CD4-positive, alpha-beta T cell (primary cell): ENCODE results near the gene ASIC4. TPM values are rescaled to one million over a fixed set of nuclear protein-coding genes. Genes with fewer than 3 reads are reported as not detected.

Experiments used
- ATAC-seq: fragments of 200-7000 bp; cut with Tn5 transposase; one replicate; pipeline ENCODE4 v1.10.0; 2022; ENCODE audit warnings: mild to moderate bottlenecking; ENCODE audit not compliant: poor library complexity
- CTCF ChIA-PET: fragments of 350-600 bp; sonication (Branson Sonifier 250); formaldehyde crosslinking; loops from one replicate; lab custom pipeline; 2021; ENCODE audit warnings: antibody characterized with exemption, inconsistent platforms; lab: Charles Lee
- POLR2A ChIA-PET: fragments of 350-600 bp; sonication (Branson Sonifier 250); formaldehyde crosslinking; loops from one replicate; lab custom pipeline; 2021; ENCODE audit warnings: antibody characterized with exemption, inconsistent platforms; lab: Charles Lee
- DNase-seq, 14 experiments: peaks; one replicate each; pipeline ENCODE4 v3.0.0-alpha.2; 2013 to 2020; ENCODE audit warnings: mixed read lengths in 2 of 14
- H3K27ac ChIP-seq, 2 donors: one replicate each; pipeline versions ENCODE4 v1.5.1 to v1.7.0; 2013; ENCODE audit warnings: low read length in 2 of 2, low read depth in 1 of 2, mild to moderate bottlenecking in 1 of 2
- H3K27me3 ChIP-seq, 2 experiments: 1 replicate in 1 of 2; 2 replicates in 1 of 2; pipeline versions ENCODE4 v1.6.1 to v1.7.0; 2013; ENCODE audit warnings: low read length in 2 of 2, control low read depth in 1 of 2, mild to moderate bottlenecking in 1 of 2, moderate library complexity in 1 of 2; ENCODE audit not compliant: insufficient read depth in 2 of 2, control insufficient read depth in 1 of 2
- H3K36me3 ChIP-seq: one replicate; pipeline ENCODE4 v1.6.1; 2013; ENCODE audit warnings: low read length, control low read depth; ENCODE audit not compliant: insufficient read depth
- H3K4me1 ChIP-seq: one replicate; pipeline ENCODE4 v1.6.1; 2013; ENCODE audit warnings: low read length, control low read depth; ENCODE audit not compliant: insufficient read depth
- H3K4me3 ChIP-seq: one replicate; pipeline ENCODE4 v1.5.1; 2013; ENCODE audit warnings: mild to moderate bottlenecking, low read length, moderate library complexity
- H3K9me3 ChIP-seq, 2 experiments: 1 replicate in 1 of 2; 2 replicates in 1 of 2; pipeline versions ENCODE4 v1.6.1 to v1.7.0; 2013; ENCODE audit warnings: low read length in 2 of 2, mild to moderate bottlenecking in 2 of 2, control low read depth in 1 of 2, moderate library complexity in 1 of 2; ENCODE audit not compliant: control insufficient read depth in 1 of 2, insufficient read depth in 1 of 2
- H3K27ac Mint-ChIP-seq: one replicate; pipeline ENCODE4 v1.8.0; 2020; ENCODE audit warnings: mixed read lengths
- H3K27me3 Mint-ChIP-seq: one replicate; pipeline ENCODE4 v1.8.0; 2021; ENCODE audit warnings: mixed read lengths
- H3K36me3 Mint-ChIP-seq: one replicate; pipeline ENCODE4 v1.8.0; 2021; ENCODE audit warnings: low read depth, mixed read lengths
- H3K4me1 Mint-ChIP-seq: one replicate; pipeline ENCODE4 v1.8.0; 2021; ENCODE audit warnings: low read depth, mixed read lengths
- H3K4me3 Mint-ChIP-seq: one replicate; pipeline ENCODE4 v1.8.0; 2020; ENCODE audit warnings: mild to moderate bottlenecking, mixed read lengths
- H3K9me3 Mint-ChIP-seq: one replicate; pipeline ENCODE4 v1.8.0; 2020; ENCODE audit warnings: mixed read lengths
- CTCF ChIP-seq: fragments of 200-600 bp; IDR thresholded peaks from one replicate; pipeline ENCODE4 v1.8.0; 2022; ENCODE audit warnings: antibody characterized with exemption, mild to moderate bottlenecking
- intact Hi-C, 2 experiments: fragments of 100-400 bp; cut with DNase I in 1 of 2; cut with micrococcal nuclease in 1 of 2; formaldehyde crosslinking; loops; one replicate each; pipeline versions ENCODE4 v1.15.1 to v1.9.0; 2023 to 2025; cut with DNase I, micrococcal nuclease
- total RNA-seq, 174 experiments: library from RNA in 2 of 174; stranded (reverse) in 2 of 174; gene quantifications; one replicate each; pipeline ENCODE4 v1.2.3 and lab custom pipeline; 2021 to 2026

Gene ASIC4
- total RNA-seq, 2 experiments from 2014 or later = 0.08 to 0.17 TPM

- H3K4me3 Mint-ChIP-seq = no peak overlapping the region
- H3K9me3 ChIP-seq = no peaks in the 10 kb centered on the region
- no peak overlapping the region for H3K27ac ChIP-seq
- TF ChIP-seq CTCF = no peak
- H3K36me3 Mint-ChIP-seq = no peaks in the 10 kb centered on the region
- no peak overlapping the region for H3K27ac Mint-ChIP-seq
- CTCF ChIA-PET = interaction anchor here (1.0 kb wide), 1 partner anchor 64 kb away, joined by 3 read pairs; no protein-coding TSS in a partner anchor
- no peaks in the 10 kb centered on the region for H3K27me3 Mint-ChIP-seq
- H3K9me3 Mint-ChIP-seq = no peaks in the 10 kb centered on the region
- no peaks in the 10 kb centered on the region for H3K36me3 ChIP-seq
- intact Hi-C loops = no loop called here
- POLR2A ChIA-PET = no interaction called here
- no peak for DNase-seq
- H3K4me1 Mint-ChIP-seq = no peaks in the 10 kb centered on the region
- H3K4me3 ChIP-seq = no peak overlapping the region
- H3K27me3 ChIP-seq = no peaks in the 10 kb centered on the region
- no peaks in the 10 kb centered on the region for H3K4me1 ChIP-seq
- ATAC-seq = no peak
Measured at GRCh38 chr2:219466816-219467735, 47.2 kb upstream of the ASIC4 start.

- no peaks in the 10 kb centered on the region for H3K27me3 Mint-ChIP-seq
- Histone ChIP-seq H3K36me3 (no peaks in the 10 kb centered on the region), H3K4me3 (no peak overlapping the region), H3K9me3 (no peaks in the 10 kb centered on the region), H3K27ac (no peak overlapping the region), H3K4me1 (no peaks in the 10 kb centered on the region), H3K27me3 (no peaks in the 10 kb centered on the region)
- no peak overlapping the region for H3K4me3 Mint-ChIP-seq
- ATAC-seq = no peak
- ChIA-PET CTCF (interaction anchor here (1.0 kb wide), 1 partner anchor 65 kb away, joined by 3 read pairs; no protein-coding TSS in a partner anchor), POLR2A (no interaction called here)
- intact Hi-C loops = no loop called here
- TF ChIP-seq CTCF = no peak
- no peaks in the 10 kb centered on the region for H3K4me1 Mint-ChIP-seq
- no peak overlapping the region for H3K27ac Mint-ChIP-seq
- H3K9me3 Mint-ChIP-seq = no peaks in the 10 kb centered on the region
- no peaks in the 10 kb centered on the region for H3K36me3 Mint-ChIP-seq
- no peak for DNase-seq
Measured at GRCh38 chr2:219467736-219468075, 46.6 kb upstream of the ASIC4 start.

- ATAC-seq (no peak), DNase-seq (no peak)
- no peaks in the 10 kb centered on the region for H3K4me1 ChIP-seq
- no peaks in the 10 kb centered on the region for H3K9me3 ChIP-seq
- no peak overlapping the region for H3K4me3 ChIP-seq
- intact Hi-C loops = no loop called here
- H3K36me3 ChIP-seq = no peaks in the 10 kb centered on the region
- Mint-ChIP-seq H3K36me3 (no peaks in the 10 kb centered on the region), H3K9me3 (no peaks in the 10 kb centered on the region), H3K27ac (no peak overlapping the region), H3K4me1 (no peaks in the 10 kb centered on the region), H3K4me3 (no peak overlapping the region), H3K27me3 (no peaks in the 10 kb centered on the region)
- H3K27ac ChIP-seq = no peak overlapping the region
- POLR2A ChIA-PET = no interaction called here
- CTCF ChIA-PET = no interaction called here
- H3K27me3 ChIP-seq = no peaks in the 10 kb centered on the region
- no peak for TF ChIP-seq CTCF
Measured at GRCh38 chr2:219468410-219469185, 45.7 kb upstream of the ASIC4 start.
